ENCODE data around the gene NDUFA5.

NDUFA5 gene

GRCh38 chr7:123579416-123579815 is 21.8 kb upstream of the NDUFA5 start:
- H3K9me3 ChIP-seq (ENCODE audit: insufficient read depth, low read length): no peaks in the 10 kb centered on the region
- H3K4me2 ChIP-seq (ENCODE audit: low read length): no peak overlapping the region
- H3K36me3 ChIP-seq (replicated peaks; ENCODE audit: low read depth, low read length): no peaks in the 10 kb centered on the region
- H3K79me2 ChIP-seq (ENCODE audit: low read length): no peaks in the 10 kb centered on the region
- TF ChIP-seq CTCF (IDR thresholded peaks at IDR 0.05; ENCODE audit: low read depth, low read length) (no peak), EZH2phosphoT487 (IDR thresholded peaks at IDR 0.05; ENCODE audit: low read depth) (no peak)
- H3K27ac ChIP-seq (ENCODE audit: low read length): no peak overlapping the region
- no peak overlapping the region for H3K9ac ChIP-seq (ENCODE audit: low read length)
- no peak overlapping the region for H2AFZ ChIP-seq (ENCODE audit: low read depth, low read length)
- H3K27me3 ChIP-seq (ENCODE audit: low read depth, low read length): 0 out of 2 replicates have a peak, but pooled peaks cover 4% of the 10 kb centered on the region
- H3K4me3 ChIP-seq (ENCODE audit: low read length): no peak overlapping the region
- no peaks in the 10 kb centered on the region for H4K20me1 ChIP-seq (ENCODE audit: insufficient read depth, low read length)
- peaks cover 5% of the 10 kb centered on the region; the same call in 1 of the 2 replicates for H3K4me1 ChIP-seq (ENCODE audit: low read length)

GRCh38 chr7:123573896-123574467 is 16.4 kb upstream of the NDUFA5 start:
- Histone ChIP-seq H3K36me3 (replicated peaks; ENCODE audit: low read depth, low read length) (no peaks in the 10 kb centered on the region), H3K9ac (ENCODE audit: low read length) (no peak overlapping the region)

GRCh38 chr7:123573341-123573740 is 15.7 kb upstream of the NDUFA5 start:
- Histone ChIP-seq H3K36me3 (replicated peaks; ENCODE audit: low read depth, low read length) (no peaks in the 10 kb centered on the region), H3K9me3 (ENCODE audit: insufficient read depth, low read length) (no peaks in the 10 kb centered on the region), H3K4me3 (ENCODE audit: low read length) (no peak overlapping the region), H4K20me1 (ENCODE audit: insufficient read depth, low read length) (no peaks in the 10 kb centered on the region), H3K4me2 (ENCODE audit: low read length) (no peak overlapping the region), H2AFZ (ENCODE audit: low read depth, low read length) (no peak overlapping the region), H3K79me2 (ENCODE audit: low read length) (no peaks in the 10 kb centered on the region), H3K4me1 (ENCODE audit: low read length) (peaks cover 9% of the 10 kb centered on the region), H3K9ac (ENCODE audit: low read length) (no peak overlapping the region), H3K27ac (ENCODE audit: low read length) (no peak overlapping the region), H3K27me3 (ENCODE audit: low read depth, low read length) (no peaks in the 10 kb centered on the region)
- TF ChIP-seq CTCF (IDR thresholded peaks at IDR 0.05; ENCODE audit: low read depth, low read length) (no peak), EZH2phosphoT487 (IDR thresholded peaks at IDR 0.05; ENCODE audit: low read depth) (no peak)

More at GRCh38 chr7:123573896-123574467, 16.4 kb upstream of the NDUFA5 start:
- no peak overlapping the region for H3K4me3 ChIP-seq (ENCODE audit: low read length)
- no peaks in the 10 kb centered on the region for H4K20me1 ChIP-seq (ENCODE audit: insufficient read depth, low read length)
- no peaks in the 10 kb centered on the region for H3K79me2 ChIP-seq (ENCODE audit: low read length)
- H3K27ac ChIP-seq (ENCODE audit: low read length): no peak overlapping the region
- H3K9me3 ChIP-seq (ENCODE audit: insufficient read depth, low read length): no peaks in the 10 kb centered on the region
- no peak overlapping the region for H3K4me2 ChIP-seq (ENCODE audit: low read length)
- TF ChIP-seq CTCF (IDR thresholded peaks at IDR 0.05; ENCODE audit: low read depth, low read length) (no peak), EZH2phosphoT487 (IDR thresholded peaks at IDR 0.05; ENCODE audit: low read depth) (no peak)
- no peaks in the 10 kb centered on the region for H3K27me3 ChIP-seq (ENCODE audit: low read depth, low read length)
- H3K4me1 ChIP-seq (ENCODE audit: low read length): peaks cover 8% of the 10 kb centered on the region
- no peak overlapping the region for H2AFZ ChIP-seq (ENCODE audit: low read depth, low read length)

GRCh38 chr7:123571684-123572083 is 14.1 kb upstream of the NDUFA5 start:
- Histone ChIP-seq H3K9me3 (ENCODE audit: insufficient read depth, low read length) (no peaks in the 10 kb centered on the region), H3K9ac (ENCODE audit: low read length) (no peak overlapping the region), H3K4me1 (ENCODE audit: low read length) (peaks cover 9% of the 10 kb centered on the region), H3K4me2 (ENCODE audit: low read length) (no peak overlapping the region), H3K79me2 (ENCODE audit: low read length) (no peaks in the 10 kb centered on the region), H4K20me1 (ENCODE audit: insufficient read depth, low read length) (no peaks in the 10 kb centered on the region), H3K27ac (ENCODE audit: low read length) (no peak overlapping the region), H3K36me3 (replicated peaks; ENCODE audit: low read depth, low read length) (no peaks in the 10 kb centered on the region), H3K27me3 (ENCODE audit: low read depth, low read length) (no peaks in the 10 kb centered on the region), H3K4me3 (ENCODE audit: low read length) (no peak overlapping the region), H2AFZ (ENCODE audit: low read depth, low read length) (no peak overlapping the region)
- no peak for TF ChIP-seq EZH2phosphoT487 (IDR thresholded peaks at IDR 0.05; ENCODE audit: low read depth)
- TF ChIP-seq CTCF (IDR thresholded peaks at IDR 0.05; ENCODE audit: low read depth, low read length): no peak

Measured in OCI-LY3 (cell line).